Lung (tissue), 12 donors: Measurements from ENCODE around the gene PNLIPRP3. TPM values are rescaled to one million over a fixed set of nuclear protein-coding genes. Genes with fewer than 3 reads are reported as not detected.

ENCODE experiments used
- ATAC-seq: fragments of 200-7000 bp; cut with Tn5 transposase; one replicate; pipeline ENCODE4 v1.9.1; 2020; ENCODE audit warnings: moderate number of reproducible peaks; ENCODE audit not compliant: insufficient read depth, low FRiP score
- DNase-seq, 3 donors: peaks; one replicate each; pipeline ENCODE4 v3.0.0-alpha.2; 2013 to 2017
- H3K27ac ChIP-seq, 2 donors: one replicate each; pipeline ENCODE4 v1.5.1; 2013; ENCODE audit warnings: mild to moderate bottlenecking in 2 of 2, moderate library complexity in 2 of 2, control low read depth in 1 of 2, inconsistent platforms in 1 of 2, low read depth in 1 of 2, low read length in 1 of 2
- H3K27me3 ChIP-seq, 3 donors: one replicate each; pipeline ENCODE4 v1.5.1; 2013; ENCODE audit warnings: low read length in 2 of 3; ENCODE audit not compliant: control insufficient read depth in 3 of 3, insufficient read depth in 3 of 3
- H3K36me3 ChIP-seq, 4 donors: one replicate each; pipeline ENCODE4 v1.5.1; 2013; ENCODE audit warnings: low read length in 4 of 4, mild to moderate bottlenecking in 1 of 4, moderate library complexity in 1 of 4; ENCODE audit not compliant: control insufficient read depth in 4 of 4, insufficient read depth in 4 of 4
- H3K4me1 ChIP-seq, 5 donors: one replicate each; pipeline ENCODE4 v1.5.1; 2013; ENCODE audit warnings: low read length in 5 of 5, mild to moderate bottlenecking in 2 of 5, moderate library complexity in 1 of 5; ENCODE audit not compliant: control insufficient read depth in 5 of 5, insufficient read depth in 5 of 5
- H3K4me3 ChIP-seq: one replicate; pipeline ENCODE4 v1.5.1; 2013; ENCODE audit warnings: mild to moderate bottlenecking, control low read depth, moderate library complexity
- H3K9ac ChIP-seq, 2 donors: one replicate each; pipeline ENCODE4 v1.5.1; 2013; ENCODE audit warnings: low read length in 2 of 2, control low read depth in 1 of 2; ENCODE audit not compliant: insufficient read depth in 1 of 2
- H3K9me3 ChIP-seq, 4 donors: one replicate each; pipeline ENCODE4 v1.5.1; 2013; ENCODE audit warnings: low read length in 3 of 4, mild to moderate bottlenecking in 1 of 4, moderate library complexity in 1 of 4; ENCODE audit not compliant: control insufficient read depth in 4 of 4, insufficient read depth in 3 of 4
- CTCF ChIP-seq: IDR thresholded peaks from 2 replicates; pipeline ENCODE4 v1.5.1; 2012; ENCODE audit warnings: mild to moderate bottlenecking; ENCODE audit errors: control extremely low read depth, extremely low read depth
- WGBS, 2 donors: extraction: QIAGEN DNeasy Blood & Tissue Kit; methylation state at CpG; one replicate each; pipeline ENCODE4 v1.1.7; 2013; 5-methylcytosine and 5-hydroxymethylcytosine counted together
- polyA plus RNA-seq, 2 donors: library from polyadenylated mRNA; stranded (reverse); fragments of 200-250 nt; gene quantifications; one replicate each; pipeline ENCODE4 v1.2.1, GENCODE V29; 2013
- total RNA-seq, 2 donors: library from RNA; depleted of rRNA in 1 of 2; stranded (reverse); fragments of >200 nt in 1 of 2; gene quantifications; one replicate each; pipeline ENCODE4 v1.2.1, GENCODE V29; 2014 to 2021
- donor health status: control.
- donor health status: control.
- donor health status: Bipolar disorder and iron deficiency.
- donor health status: healthy.
- donor health status: DM: yes; HTN: yes; CAD: no.

The PNLIPRP3 gene
- total and polyA plus RNA-seq, 4 donors, result not detected

- no peaks in the 10 kb centered on the region for H3K27me3 ChIP-seq
- ATAC-seq, result no peak
- no peaks in the 10 kb centered on the region for H3K9me3 ChIP-seq
- no peak overlapping the region for H3K9ac ChIP-seq
- no peaks in the 10 kb centered on the region for H3K36me3 ChIP-seq
- no peak overlapping the region for H3K27ac ChIP-seq
- 64 to 73% methylated on average over 2 of the region's 2 CpGs for WGBS, 2 donors
- TF ChIP-seq CTCF, result no peak
- H3K4me1 ChIP-seq, result no peaks in the 10 kb centered on the region
- no peak overlapping the region for H3K4me3 ChIP-seq
- no peak for DNase-seq
Observed at GRCh38 chr10:116417821-116418220, 9.8 kb upstream of the PNLIPRP3 start.

GRCh38 chr10:116418389-116418788 is 9.3 kb upstream of the PNLIPRP3 start:
- no peaks in the 10 kb centered on the region for H3K4me1 ChIP-seq
- H3K36me3 ChIP-seq, result no peaks in the 10 kb centered on the region
- WGBS, 2 donors, result 73 to 76% methylated on average over 1 of the region's 1 CpG
- H3K27me3 ChIP-seq, result no peaks in the 10 kb centered on the region
- no peak for DNase-seq
- no peak overlapping the region for H3K27ac ChIP-seq
- no peak overlapping the region for H3K9ac ChIP-seq
- H3K4me3 ChIP-seq, result no peak overlapping the region
- no peak for TF ChIP-seq CTCF
- no peaks in the 10 kb centered on the region for H3K9me3 ChIP-seq
- ATAC-seq, result no peak

- ATAC-seq, result no peak
- H3K9ac ChIP-seq, result no peak overlapping the region
- no peak for TF ChIP-seq CTCF
- no peaks in the 10 kb centered on the region for H3K27me3 ChIP-seq
- H3K9me3 ChIP-seq, result no peaks in the 10 kb centered on the region
- H3K36me3 ChIP-seq, result no peaks in the 10 kb centered on the region
- no peak overlapping the region for H3K27ac ChIP-seq
- 89 to 95% methylated on average over 1 of the region's 1 CpG for WGBS, 2 donors
- H3K4me3 ChIP-seq, result no peak overlapping the region
- DNase-seq, result no peak
- no peaks in the 10 kb centered on the region for H3K4me1 ChIP-seq
Observed at GRCh38 chr10:116421815-116422214, 5.8 kb upstream of the PNLIPRP3 start.

- Histone ChIP-seq H3K27me3 (no peaks in the 10 kb centered on the region), H3K9me3 (peaks cover 0 to 3% (median 0%) of the 10 kb centered on the region in 4 donors), H3K36me3 (no peaks in the 10 kb centered on the region), H3K4me1 (peaks cover 0 to 3% (median 0%) of the 10 kb centered on the region in 5 donors), H3K9ac (no peak overlapping the region), H3K27ac (no peak overlapping the region), H3K4me3 (no peak overlapping the region)
- no peak for ATAC-seq
- DNase-seq, result peak in 2 of 3 donors; percentile 2 to 57
- no peak for TF ChIP-seq CTCF
- 72 to 73% methylated on average over 4 of the region's 4 CpGs for WGBS, 2 donors
Observed at GRCh38 chr10:116429288-116429977, 1.8 kb downstream of the PNLIPRP3 start.
